Psoas muscle (tissue), 8 donors: ENCODE measurements around the gene ARAP3. TPM values are rescaled to one million over a fixed set of nuclear protein-coding genes. Genes with fewer than 3 reads are reported as not detected.
A peak's percentile ranks its signal among the peaks of the same experiment; 100 is the strongest.

Experiments used
- ATAC-seq, 4 donors: fragments of 200-7000 bp; cut with Tn5 transposase; one replicate each; pipeline ENCODE4 v1.9.1; 2020; ENCODE audit warnings: moderate library complexity in 3 of 4, mild to moderate bottlenecking in 2 of 4
- DNase-seq, 2 donors: peaks; one replicate each; pipeline ENCODE4 v3.0.0-alpha.2; 2020
- H3K27ac ChIP-seq: fragments of 200-600 bp; one replicate; pipeline ENCODE4 v1.8.0; 2022
- H3K27me3 ChIP-seq, 3 donors: fragments of 200-600 bp in 1 of 3; one replicate each; pipeline versions ENCODE4 v1.6.1 to v1.8.0; 2013 to 2022; ENCODE audit warnings: low read length in 2 of 3, mild to moderate bottlenecking in 2 of 3, moderate library complexity in 1 of 3; ENCODE audit not compliant: insufficient read depth in 3 of 3
- H3K36me3 ChIP-seq, 2 donors: fragments of 200-600 bp in 1 of 2; one replicate each; pipeline versions ENCODE4 v1.6.1 to v1.8.0; 2013 to 2022; ENCODE audit warnings: low read depth in 1 of 2, mild to moderate bottlenecking in 1 of 2, moderate library complexity in 1 of 2; ENCODE audit not compliant: insufficient read depth in 1 of 2
- H3K4me1 ChIP-seq: fragments of 200-600 bp; one replicate; pipeline ENCODE4 v1.8.0; 2022
- H3K4me3 ChIP-seq: fragments of 200-600 bp; one replicate; pipeline ENCODE4 v1.8.0; 2022; ENCODE audit warnings: mild to moderate bottlenecking
- H3K9me3 ChIP-seq: fragments of 200-600 bp; one replicate; pipeline ENCODE4 v1.8.0; 2022
- CTCF ChIP-seq: fragments of 200-600 bp; IDR thresholded peaks from one replicate; pipeline ENCODE4 v1.8.0; 2022; ENCODE audit warnings: antibody characterized with exemption
- WGBS, 3 donors: extraction: QIAGEN DNeasy Blood & Tissue Kit; methylation state at CpG; one replicate each; pipeline versions ENCODE4 v1.1.6 to v1.1.7; 2013; 5-methylcytosine and 5-hydroxymethylcytosine counted together
- intact Hi-C, 2 donors: fragments of 100-400 bp; cut with DNase I; formaldehyde crosslinking; loops; one replicate each; pipeline versions ENCODE4 v1.11.0 to v1.14.2; 2022
- polyA plus RNA-seq, 3 donors: library from polyadenylated mRNA; stranded (reverse); fragments of 200-250 nt; gene quantifications; one replicate each; pipeline ENCODE4 v1.2.3, GENCODE V29; 2013
- total RNA-seq, 4 donors: library from RNA; stranded (reverse); fragmentation: NEBNext Ultra II Directional in 2 of 4; extraction: Animal tissue kit (Norgen Biotek cat#: 25700) in 2 of 4; gene quantifications; one replicate each; pipeline versions ENCODE4 v1.2.1 to v1.2.4, GENCODE V29; 2021 to 2023
- donor health status: healthy with polysubstance abuse.
- donor health status: DM: no; HTN: no; CAD: no; lungs with moderate emphysema.
- donor health status: Bipolar disorder and iron deficiency.
- donor health status: healthy.
- donor health status: DM: yes; HTN: yes; CAD: no.
- donor health status: DM: no; HTN: no; CAD: no.
- donor health status: DM: no; HTN: no; CAD: no.
- donor health status: DM: yes; HTN: yes; CAD: no.

The ARAP3 gene
- total and polyA plus RNA-seq, 7 donors, result 2.4 to 10.0 (median 5.2) TPM

GRCh38 chr5:141663506-141663905 is 18.5 kb downstream of the ARAP3 start:
- Histone ChIP-seq H3K36me3 (peaks cover 0 to 19% of the 10 kb centered on the region in 2 donors), H3K27ac (no peak overlapping the region), H3K9me3 (no peaks in the 10 kb centered on the region), H3K4me3 (no peak overlapping the region), H3K27me3 (no peaks in the 10 kb centered on the region), H3K4me1 (no peaks in the 10 kb centered on the region)
- DNase-seq, result no peak
- TF ChIP-seq CTCF, result no peak
- ATAC-seq, result no peak
- WGBS, 3 donors, result 80 to 84% (median 81%) methylated on average over 8 of the region's 8 CpGs
- intact Hi-C loops, result no loop called here

- no peaks in the 10 kb centered on the region for H3K9me3 ChIP-seq
- intact Hi-C loops, result no loop called here
- H3K27me3 ChIP-seq, result no peaks in the 10 kb centered on the region
- DNase-seq (no peak), ATAC-seq (no peak)
- 75 to 80% (median 76%) methylated on average over 17 of the region's 17 CpGs for WGBS, 3 donors
- peaks cover 0 to 19% of the 10 kb centered on the region in 2 donors for H3K36me3 ChIP-seq
- H3K4me3 ChIP-seq, result no peak overlapping the region
- no peak for TF ChIP-seq CTCF
- H3K27ac ChIP-seq, result no peak overlapping the region
- H3K4me1 ChIP-seq, result no peaks in the 10 kb centered on the region
Observed at GRCh38 chr5:141662028-141662427, 20.0 kb downstream of the ARAP3 start.

GRCh38 chr5:141657937-141658545 is 24.0 kb downstream of the ARAP3 start:
- WGBS, 3 donors, result 69 to 76% (median 73%) methylated on average over 8 of the region's 8 CpGs
- no peak overlapping the region for H3K4me3 ChIP-seq
- H3K9me3 ChIP-seq, result no peaks in the 10 kb centered on the region

GRCh38 chr5:141657404-141657803 is 24.6 kb downstream of the ARAP3 start:
- no peak for ATAC-seq
- H3K27me3 ChIP-seq, result no peaks in the 10 kb centered on the region
- DNase-seq, result no peak
- no peak for TF ChIP-seq CTCF
- H3K4me3 ChIP-seq, result no peak overlapping the region
- 90 to 97% (median 91%) methylated on average over 1 of the region's 1 CpG for WGBS, 3 donors
- H3K27ac ChIP-seq, result no peak overlapping the region
- intact Hi-C loops, result no loop called here
- no peaks in the 10 kb centered on the region for H3K4me1 ChIP-seq
- peaks cover 0 to 14% of the 10 kb centered on the region in 2 donors for H3K36me3 ChIP-seq
- H3K9me3 ChIP-seq, result no peaks in the 10 kb centered on the region

More at GRCh38 chr5:141657937-141658545, 24.0 kb downstream of the ARAP3 start:
- Histone ChIP-seq H3K36me3 (peaks cover 0 to 14% of the 10 kb centered on the region in 2 donors), H3K4me1 (no peaks in the 10 kb centered on the region), H3K27me3 (no peaks in the 10 kb centered on the region), H3K27ac (no peak overlapping the region)
- ATAC-seq, result peak in 3 of 4 donors; percentile 41 to 68 (median 56)
- intact Hi-C loops, result no loop called here
- peak in 1 of 2 donors; percentile 19 for DNase-seq
- TF ChIP-seq CTCF, result no peak

GRCh38 chr5:141656396-141656795 is 25.6 kb downstream of the ARAP3 start:
- Histone ChIP-seq H3K36me3 (peaks cover 0 to 11% of the 10 kb centered on the region in 2 donors), H3K4me1 (no peaks in the 10 kb centered on the region), H3K27ac (no peak overlapping the region), H3K9me3 (no peaks in the 10 kb centered on the region), H3K27me3 (no peaks in the 10 kb centered on the region), H3K4me3 (no peak overlapping the region)
- no peak for ATAC-seq
- no peak for TF ChIP-seq CTCF
- 91 to 92% (median 92%) methylated on average over 9 of the region's 9 CpGs for WGBS, 3 donors
- DNase-seq, result no peak
- intact Hi-C loops, result no loop called here
